GM19023 (cell line): ENCODE measurements around the gene PLEKHA6.

Source experiments
- ATAC-seq: cut with Tn5 transposase; IDR thresholded peaks from one replicate; pipeline ENCODE4 v1.9.1; 2021; ENCODE audit warnings: mild to moderate bottlenecking, moderate library complexity; ENCODE audit not compliant: unreplicated experiment

The PLEKHA6 gene

DNA sequence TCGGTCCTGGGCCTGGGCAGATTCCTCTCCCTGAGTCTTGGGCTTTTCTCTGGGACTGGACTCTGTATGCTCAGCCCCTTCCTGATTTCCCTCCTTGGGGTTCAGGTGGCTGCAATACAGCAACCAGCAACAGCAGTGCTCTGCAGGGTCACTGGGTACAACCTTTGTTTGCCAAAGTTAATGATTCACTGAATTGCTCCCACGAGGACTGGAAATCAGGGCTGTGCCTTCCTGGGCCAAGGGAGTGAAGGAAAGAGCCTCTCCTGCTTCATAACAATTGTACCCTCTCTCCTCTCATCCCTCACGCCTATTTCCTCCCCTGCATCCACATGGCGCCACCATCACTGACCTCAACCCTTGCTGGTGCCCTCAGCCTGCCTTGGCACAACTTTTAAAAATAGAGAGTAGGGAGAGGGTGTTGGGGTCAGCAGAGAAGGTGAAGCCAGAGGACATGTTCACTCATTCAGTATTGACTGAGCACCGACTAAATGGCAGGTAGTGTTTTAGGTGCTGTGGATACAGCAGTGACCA is 93.2 kb downstream of the PLEKHA6 start:
- ATAC-seq = no peak

DNA sequence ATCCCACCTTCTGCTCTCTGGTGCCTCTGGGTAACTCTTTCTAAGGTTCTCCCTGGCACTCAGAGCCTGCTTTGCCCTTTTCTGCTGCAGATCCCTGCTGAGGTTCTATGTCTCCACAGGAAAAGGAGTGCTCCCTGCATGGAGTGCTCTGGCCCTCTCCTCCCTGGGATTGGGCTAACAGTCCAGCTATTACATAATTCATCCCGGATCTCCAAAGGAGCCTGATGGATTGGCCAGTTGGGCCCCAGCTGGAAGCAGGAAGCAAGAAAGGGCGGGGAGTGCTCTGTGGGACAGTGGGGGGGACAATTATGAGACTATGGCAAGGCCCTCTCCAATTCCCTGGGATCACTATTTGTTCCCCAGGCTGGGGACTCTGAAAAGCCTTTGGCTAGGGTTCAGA is 94.1 kb downstream of the PLEKHA6 start:
- ATAC-seq = no peak

DNA sequence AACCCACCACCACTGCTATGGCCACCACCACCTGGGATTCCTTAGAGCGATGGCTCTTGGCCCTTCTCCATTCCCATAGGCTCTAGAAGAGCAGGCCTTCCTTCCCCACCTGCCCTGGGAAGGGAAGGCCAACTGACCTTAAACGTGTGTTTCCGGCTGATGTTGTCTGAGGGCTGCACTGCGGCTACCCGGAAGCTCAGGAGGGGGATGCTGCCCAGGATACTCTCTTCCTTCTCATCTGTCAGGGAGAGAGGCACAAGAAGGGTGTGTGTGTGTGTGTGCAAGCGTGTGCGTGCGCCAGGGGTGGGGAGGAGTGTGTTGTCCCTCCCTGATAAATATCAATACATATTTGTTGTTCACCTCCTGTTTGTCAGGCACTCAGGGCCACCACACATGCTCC is 94.9 kb downstream of the PLEKHA6 start:
- no peak for ATAC-seq

DNA sequence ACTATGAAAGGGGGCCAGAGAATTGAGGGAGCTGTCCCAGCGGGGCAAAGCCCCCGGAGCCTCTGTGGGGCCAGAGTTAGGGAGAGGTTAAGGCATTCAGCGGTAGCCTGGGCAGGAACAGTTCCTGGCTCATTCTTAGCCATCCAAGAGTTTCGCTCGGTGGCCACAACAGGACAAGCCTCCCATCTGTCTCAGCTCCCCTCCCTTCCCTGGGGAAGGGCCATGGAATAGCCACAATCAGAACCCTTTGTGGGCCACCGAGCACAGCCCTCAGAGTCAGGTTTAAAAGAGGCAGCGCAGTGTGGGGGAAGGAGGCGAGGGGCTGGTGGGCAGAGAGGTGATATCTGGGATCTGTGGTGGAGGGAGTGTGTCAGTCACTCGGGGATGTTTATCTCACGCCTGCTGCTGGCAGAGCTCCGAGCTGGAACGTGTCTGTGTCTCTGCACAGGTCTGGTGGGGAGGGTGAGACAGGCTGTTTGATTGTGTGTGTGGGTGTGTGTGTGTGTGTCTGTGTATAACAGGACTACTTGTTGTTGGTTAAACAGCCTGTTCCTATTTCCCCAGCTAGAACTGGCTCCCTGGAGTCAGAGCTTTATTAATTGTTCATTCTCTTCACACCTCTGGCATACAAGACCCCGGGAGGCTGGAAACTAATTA is 96.3 kb downstream of the PLEKHA6 start:
- ATAC-seq = no peak

DNA sequence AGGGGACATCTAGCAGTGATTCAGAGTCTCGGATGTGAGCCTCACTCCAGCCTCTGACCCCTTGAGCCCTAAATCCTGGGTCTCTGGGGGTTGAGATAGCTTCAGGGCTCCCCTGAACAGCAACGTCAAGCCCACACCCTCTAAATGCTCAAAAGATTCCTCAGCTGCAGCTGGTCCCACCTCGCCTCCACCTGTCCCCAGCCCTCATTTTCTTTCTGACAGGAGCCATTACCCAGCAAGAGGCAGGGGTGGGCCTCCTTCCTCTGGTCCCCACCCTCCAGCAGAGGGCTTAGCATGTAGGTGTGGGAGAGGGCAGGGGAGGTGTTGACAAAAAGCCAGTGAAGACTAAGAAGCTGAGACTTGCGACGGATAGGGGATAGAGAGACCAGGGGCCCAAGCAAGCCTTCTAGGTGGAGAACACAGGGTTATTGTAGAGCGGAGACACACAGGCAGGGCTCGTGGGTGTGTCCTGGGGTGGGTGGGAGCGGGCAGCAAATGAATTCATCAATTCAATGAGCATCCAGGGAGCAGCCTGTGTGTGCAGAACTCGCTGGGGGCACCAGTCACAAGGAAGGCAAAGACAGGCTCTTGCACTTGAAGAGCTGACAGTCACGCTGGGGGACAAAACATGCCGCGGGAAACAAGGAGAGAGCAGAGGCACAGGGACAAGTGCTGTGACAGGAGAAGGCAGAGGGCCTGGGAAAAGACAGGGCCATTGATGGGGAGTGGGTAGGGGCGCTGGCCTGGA is 97.0 kb downstream of the PLEKHA6 start:
- no peak for ATAC-seq

DNA sequence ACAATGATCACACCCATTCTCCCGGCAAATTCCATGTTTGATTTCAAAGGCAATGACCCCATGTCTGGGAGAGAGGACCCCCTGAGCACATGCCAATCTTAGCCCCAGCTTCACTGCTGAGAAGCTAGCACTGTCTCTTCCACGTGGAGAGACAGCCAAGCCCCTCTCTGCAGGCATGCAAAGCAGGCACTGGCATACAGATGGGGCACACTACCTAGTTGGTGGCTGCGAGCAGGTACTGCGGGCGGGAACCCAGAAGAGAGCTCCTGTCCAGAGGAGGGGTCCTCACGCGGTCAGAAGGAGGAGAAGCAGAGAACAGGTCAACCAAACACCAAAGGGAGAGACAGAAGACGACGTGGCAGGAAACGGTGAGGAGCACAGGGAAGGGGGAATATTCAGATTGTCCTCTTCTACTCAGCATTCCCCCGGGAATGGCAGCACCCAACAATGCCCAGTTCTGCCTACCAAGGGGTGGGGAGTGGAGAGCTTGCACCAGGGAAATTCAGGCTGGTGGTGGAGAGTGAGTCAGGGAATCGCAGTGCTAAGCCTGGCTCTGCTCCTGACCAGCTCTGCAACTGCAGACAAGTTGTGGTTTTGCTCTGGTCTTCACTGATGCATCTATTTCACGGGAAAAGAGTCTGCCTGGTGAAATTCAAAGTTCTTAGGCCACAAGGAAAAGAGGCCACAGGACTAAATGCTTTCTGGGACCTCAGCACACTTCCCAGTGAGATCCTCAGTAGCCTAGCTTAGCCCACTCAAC is 97.8 kb downstream of the PLEKHA6 start:
- no peak for ATAC-seq

DNA sequence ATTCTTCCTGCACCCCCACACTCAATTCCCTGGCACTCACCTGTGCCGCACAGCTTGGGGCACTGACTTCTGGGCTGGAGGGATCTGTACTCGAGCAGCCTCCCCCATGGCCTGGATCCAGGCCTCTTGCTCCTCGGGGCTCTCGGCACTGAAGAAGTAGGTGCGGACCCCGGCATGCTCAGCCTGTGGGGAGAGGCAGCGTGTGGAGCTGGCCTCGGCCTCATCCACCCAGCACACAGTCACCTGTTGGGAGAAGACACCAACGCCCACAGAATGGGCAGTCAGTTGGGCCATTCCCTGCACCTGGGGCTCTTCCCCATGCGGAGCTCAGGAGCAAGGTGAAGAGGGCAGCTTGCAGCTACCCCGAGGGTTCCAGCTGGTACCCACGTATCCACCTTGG is 98.5 kb downstream of the PLEKHA6 start:
- ATAC-seq = no peak

DNA sequence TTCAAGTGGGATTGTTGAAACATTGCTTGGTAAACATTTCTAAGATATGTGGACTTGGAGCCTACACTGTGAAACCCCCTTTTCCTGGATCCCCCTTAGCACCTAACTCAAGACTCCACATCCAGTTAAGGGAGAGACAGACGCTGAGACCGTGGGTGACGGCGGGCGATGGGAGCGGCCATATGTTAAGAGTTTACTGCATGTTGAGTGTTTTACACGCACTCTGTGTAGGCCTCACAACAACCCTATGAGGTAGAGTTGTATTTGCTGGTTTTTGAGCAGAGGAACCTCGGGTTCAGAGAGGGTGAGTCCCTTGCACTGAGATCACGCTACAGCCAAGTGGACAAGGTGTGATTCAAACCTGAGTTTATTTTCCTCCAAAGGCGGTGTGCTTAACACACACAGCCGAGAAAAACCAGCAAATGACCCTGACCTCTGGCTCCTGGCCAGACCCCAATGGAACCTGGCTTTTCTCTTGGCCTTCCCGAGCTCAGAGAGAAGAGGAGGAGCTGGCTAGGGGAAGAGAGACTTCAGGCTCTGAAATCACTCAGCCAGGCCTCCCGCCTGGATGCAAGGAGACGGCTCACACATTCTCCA is 99.0 kb downstream of the PLEKHA6 start:
- no peak for ATAC-seq

DNA sequence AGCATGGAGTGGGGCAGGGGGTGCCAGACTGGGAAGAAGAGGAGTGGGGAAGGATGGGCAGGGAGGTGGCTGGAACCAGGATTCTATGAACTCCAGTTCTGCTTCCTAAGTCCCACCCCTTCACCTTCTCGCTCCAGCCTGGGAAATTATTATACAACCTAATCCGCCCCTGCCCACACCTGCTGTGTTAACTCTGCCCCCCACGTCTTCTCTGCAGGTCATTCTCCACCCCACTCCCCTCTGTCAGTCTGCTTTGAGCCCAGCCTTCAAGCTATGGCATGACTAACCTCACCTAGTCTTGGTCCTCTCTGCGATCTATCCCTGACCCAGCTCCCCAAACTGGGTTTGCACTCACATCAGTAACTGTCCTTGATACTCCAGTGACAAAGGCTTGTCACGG is 99.9 kb downstream of the PLEKHA6 start:
- ATAC-seq = no peak

DNA sequence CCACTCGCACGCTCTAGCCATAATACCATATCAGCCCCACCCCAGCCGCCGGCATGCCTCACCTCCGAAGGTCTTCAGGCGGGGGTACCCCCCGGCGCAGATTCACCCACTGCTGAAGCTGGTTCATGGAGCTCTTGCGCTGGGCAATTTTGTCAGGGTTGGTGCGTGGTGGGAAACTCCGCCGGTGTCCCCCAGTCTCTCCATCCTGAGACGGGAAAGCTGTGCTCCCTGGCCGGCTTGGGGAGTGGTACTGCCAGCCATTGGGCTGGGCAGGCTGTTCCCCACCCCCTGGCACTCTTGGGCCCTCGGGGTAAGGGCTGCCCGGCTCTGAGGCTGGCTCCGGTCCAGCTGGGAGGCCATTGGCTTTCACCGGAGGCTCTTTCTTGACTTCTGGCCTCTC is 100.5 kb downstream of the PLEKHA6 start:
- no peak for ATAC-seq

DNA sequence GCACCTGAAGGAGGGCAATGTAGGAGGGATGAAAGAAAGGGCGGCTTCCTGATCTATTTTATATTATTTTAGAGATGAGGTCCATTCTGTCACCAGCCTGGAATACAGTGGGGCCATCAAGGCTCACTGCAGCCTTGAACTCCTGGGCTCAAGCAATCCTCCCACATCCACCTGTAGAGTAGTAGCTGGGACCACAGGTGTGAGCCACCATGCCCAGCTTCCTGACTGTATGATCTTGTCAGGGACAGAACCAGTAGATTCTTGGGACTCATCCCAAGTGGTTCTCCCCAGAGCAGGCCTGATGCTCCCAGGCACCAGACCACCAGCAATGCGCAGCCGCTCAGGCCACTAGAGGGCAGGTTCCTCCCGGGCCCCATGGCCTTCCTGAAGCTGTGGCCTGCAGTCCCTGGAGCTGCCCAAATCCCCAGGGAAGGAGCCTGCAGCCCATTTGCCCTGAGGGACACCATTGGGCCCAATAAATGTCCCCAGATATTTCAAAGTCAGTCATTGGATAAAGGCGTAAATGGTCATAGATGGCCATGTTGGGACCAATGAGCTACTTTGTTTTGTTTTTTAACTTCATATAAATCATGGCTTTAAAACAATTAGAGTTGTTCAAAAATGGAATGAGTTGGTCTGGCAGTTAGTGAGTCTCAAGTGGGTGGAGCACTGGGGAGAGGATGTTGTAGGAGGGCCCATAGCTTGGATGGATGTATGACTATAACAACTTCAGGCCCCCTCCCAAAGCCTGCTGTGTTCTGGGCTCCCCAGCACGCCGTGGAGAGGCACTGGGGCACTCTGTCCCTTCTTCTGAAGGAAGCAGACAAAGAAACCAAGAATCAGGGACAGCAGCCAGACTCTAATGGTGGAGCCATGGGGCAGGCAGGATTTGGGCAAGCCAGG is 101.3 kb downstream of the PLEKHA6 start:
- ATAC-seq = no peak

DNA sequence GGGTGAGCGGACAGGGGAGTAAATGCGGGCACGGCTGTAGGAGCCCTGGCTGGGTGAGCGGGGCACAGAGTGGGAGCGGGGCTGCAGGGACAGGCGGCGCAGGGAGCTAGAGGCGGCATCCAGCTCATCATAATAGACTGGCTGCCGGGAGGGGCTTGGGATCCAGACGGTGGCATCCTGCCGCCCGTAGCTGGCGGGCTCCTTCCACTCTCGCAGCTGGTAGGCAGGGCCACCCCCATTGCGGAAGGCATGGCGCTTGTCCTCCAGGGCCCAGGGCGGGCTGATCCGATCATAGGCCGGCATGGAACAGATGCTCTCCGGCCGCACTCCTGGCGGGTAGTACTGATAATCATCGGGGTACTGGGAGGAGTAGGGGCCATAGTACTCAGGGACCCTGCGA is 102.3 kb downstream of the PLEKHA6 start:
- ATAC-seq = no peak

DNA sequence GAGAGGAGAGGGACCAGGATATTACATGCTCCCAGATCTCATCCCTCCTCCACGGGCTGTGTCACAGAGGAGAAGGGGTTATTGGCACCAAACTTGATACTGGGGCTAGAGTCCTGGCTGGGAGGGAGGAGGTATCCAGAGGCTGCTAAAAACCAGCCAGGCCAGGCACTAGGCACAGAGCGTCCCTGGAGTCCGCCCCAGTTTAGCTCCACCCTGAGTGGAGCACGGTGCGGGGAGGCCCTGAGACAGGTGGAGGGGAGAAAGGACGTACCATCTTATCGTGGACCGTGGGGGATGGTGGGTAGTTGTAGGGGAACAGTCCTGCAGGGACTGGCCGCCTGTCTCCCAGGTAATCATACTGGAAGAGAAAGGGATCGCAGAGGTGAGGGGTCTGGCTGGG is 103.2 kb downstream of the PLEKHA6 start:
- ATAC-seq = no peak

DNA sequence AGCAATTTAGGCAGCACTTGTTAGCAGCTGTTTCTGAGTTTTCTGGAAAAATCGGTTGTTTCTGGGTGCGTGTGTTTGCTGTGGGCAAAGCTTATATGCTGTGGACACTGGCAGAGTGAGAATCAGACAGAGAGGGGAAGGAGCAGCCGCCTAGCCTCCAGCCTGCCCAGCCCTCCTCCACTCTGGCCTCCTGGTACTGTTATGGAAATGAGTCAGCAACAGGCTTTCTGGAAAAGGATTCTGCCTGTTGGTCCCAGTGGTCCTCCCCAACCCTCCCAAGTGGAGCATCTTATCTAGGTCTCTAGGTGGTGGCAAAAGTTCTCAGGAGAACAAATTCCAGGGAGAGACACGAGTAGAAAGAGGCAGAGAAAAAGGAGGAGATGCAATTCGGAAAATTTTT is 103.8 kb downstream of the PLEKHA6 start:
- ATAC-seq = no peak

DNA sequence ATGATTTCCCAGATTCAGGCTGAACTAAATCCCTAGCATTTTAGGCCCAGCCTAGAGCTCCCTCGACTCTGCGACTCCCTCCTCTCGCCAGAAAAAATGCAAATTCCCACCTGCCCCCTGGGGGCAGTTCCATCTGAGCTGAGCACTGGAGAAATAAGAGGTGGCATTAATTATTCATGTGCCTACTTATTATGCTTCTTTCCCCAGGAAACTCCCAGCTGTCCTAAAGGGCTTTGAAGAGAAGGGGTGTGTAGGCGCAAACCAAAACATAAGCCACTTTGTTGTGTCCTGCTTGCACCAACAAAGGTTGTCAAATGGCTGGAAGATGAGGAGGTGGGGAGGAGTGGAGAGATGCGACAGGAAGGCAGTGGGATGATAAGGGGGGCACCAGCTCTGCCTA is 104.5 kb downstream of the PLEKHA6 start:
- ATAC-seq = no peak

DNA sequence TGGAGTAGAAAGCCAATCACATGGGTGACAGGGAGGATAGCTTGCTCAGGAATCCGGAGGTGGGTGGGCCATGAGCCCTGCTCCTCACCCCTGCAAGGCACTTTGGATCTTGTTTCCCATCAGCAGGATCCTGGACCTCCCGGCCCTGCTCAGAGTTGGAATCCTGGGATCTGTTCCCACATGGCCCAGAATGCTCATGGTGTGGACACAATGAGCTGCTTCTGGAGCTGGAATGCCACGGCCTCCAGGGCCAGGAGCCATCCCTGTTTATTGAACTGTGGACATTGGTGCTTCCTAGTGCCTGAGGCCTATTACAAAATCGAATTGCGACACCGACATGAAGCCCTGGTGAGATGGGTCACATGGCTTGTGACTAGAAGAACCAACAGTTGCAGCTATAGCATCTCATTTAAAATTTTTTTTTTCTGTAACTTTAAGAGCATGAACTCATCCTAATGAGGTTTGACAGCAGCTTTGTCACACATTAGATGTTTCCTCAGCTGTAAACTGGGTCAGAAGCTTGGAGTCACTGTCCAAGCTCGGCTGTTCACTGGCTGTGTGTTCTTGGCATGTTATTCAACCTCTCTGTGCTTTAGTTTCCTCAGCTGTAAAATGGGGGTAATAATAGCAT is 105.6 kb downstream of the PLEKHA6 start:
- no peak for ATAC-seq

DNA sequence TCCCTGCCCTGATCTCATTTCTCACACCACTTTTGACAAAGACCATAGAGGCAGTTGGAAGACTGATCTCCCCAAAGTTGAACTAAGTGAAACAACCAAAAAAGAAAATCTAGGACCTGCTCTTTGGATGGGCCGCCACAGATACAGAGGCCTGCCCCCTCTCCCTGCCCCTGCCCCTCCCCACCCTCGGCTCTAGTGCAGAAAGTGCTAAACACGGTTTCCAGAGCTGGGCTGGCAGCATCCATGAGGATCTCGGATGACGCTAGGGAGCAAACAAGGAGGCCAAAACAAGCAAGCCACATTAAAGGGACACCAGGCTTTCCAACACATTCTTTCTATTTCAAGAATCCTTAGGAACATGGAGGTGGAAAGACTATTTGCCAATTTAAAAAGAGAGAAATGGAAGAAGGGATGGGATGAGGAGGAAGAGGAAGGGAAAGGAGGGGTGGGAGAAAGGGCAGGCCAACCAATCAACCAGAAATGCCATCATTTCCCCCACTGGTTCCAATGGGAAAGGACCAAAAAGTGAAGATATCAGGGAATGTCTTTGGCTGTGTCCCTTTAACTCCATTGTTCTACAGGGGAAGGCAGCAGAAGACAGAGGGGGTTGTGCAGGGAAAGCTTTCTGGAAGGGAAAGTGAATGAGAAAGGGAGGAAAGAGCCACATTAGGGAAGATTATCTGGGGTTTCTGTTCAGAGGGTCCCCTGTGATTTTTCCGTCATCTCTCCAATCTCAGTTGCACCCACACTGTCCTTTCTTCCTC is 107.6 kb downstream of the PLEKHA6 start:
- ATAC-seq = no peak

DNA sequence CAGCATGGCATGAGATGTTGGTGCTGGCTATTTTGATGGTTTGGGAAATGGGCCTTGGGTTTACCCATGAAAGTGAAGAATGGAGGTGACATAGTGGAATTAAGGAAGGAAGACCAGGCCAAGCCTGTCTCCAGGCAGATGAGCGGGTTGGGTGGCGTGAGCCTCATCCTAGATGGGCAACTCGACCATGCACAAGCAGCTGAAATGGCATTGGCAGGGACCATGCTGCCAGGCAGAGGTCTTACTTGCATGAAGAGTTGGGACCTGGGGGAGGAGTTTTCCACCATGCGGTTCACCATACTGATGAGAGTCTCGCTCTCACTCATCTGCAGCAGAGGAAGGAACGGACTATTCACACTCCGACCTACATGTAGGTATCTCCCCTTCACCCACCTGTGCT is 108.4 kb downstream of the PLEKHA6 start:
- ATAC-seq = no peak

DNA sequence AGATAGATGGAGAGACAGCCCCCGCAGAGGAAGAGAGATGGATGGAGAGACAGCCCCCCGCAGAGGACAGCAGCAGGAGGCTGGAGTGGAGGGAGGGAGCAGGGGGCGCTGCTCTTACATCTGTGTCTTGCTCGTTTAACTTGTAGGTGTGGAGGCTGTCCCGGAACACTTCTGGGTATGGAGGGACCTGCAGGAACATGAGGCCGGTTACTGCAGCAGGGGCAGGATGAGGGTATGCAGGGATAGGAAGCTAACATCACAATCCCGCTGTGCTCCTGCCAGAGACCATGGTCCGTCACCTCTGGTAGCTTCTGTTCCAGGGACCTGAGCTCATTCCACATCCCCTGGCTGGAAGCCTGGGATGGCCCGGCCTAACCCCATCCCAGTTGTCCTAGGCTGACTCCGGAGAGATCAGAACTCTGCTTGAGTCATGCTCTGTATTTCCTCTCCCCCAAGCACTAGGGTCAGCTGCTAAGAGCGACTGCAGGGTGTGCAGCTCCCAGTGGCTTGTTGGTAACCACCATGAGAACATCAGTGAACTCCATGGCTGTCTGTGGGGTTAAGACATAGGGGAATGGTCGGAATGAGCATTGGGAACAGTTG is 109.2 kb downstream of the PLEKHA6 start:
- no peak for ATAC-seq
